Measurements from ENCODE around the gene RABAC1. TPM values are rescaled to one million over a fixed set of nuclear protein-coding genes. Genes with fewer than 3 reads are reported as not detected.

Gene RABAC1
- total and polyA plus RNA-seq, 2 of the 4 experiments (the other 2 are of a cell fraction) = 117 to 276 TPM

DNA sequence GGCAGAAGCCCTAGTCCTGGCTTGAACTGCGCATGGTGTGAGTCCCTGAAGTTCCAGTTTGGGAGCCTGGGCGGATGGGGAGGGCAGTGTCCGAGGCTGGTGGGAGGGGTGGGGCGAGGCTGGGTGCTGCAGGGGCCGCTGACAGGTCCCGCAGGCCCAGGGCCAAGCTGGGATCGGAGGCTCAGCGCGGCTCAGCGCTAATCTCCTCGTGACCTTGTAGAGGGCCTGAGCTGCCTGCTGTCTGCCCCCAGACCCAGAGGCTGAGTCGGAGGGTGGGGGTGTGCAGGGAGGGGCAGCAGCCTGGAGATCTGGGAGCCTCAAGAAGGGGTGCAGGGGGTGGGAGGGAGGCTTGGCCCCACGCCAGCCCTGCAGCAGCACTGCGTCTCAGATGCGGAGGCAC is 31.9 kb upstream of the RABAC1 start:
- peaks cover 3% of the 10 kb centered on the region; the same call in 1 of the 2 replicates for H4K20me1 ChIP-seq (ENCODE audit: insufficient read depth, low read length)
- no peak overlapping the region for H2AFZ ChIP-seq (replicated peaks; ENCODE audit: low read length, poor library complexity)
- no peaks in the 10 kb centered on the region for H3K79me1 ChIP-seq (ENCODE audit: low read depth in 1 of 2, low read length in 2 of 2)
- no peaks in the 10 kb centered on the region for H3K36me3 ChIP-seq (ENCODE audit: control insufficient read depth, insufficient read depth, low read length)
- no peak overlapping the region for H3K23ac ChIP-seq (ENCODE audit: low read depth, low read length)
- no peak overlapping the region for H3K56ac ChIP-seq (ENCODE audit: extremely low read depth, insufficient read depth, low read length)
- no peaks in the 10 kb centered on the region for H3K4me1 ChIP-seq (ENCODE audit: control insufficient read depth, insufficient read depth, low read length)
- no peak overlapping the region for H3K27ac ChIP-seq (ENCODE audit: insufficient read depth, low read length)
- BruUV-seq (replicated peaks) = no TSS peak
- H3K9ac ChIP-seq (ENCODE audit: low read depth, low read length) = no peak overlapping the region
- ChIA-PET POLR2A (ENCODE audit: unreplicated experiment) (no interaction called here), CTCF (no interaction called here)
- H2AK5ac ChIP-seq (ENCODE audit: low read depth, low read length) = no peak overlapping the region
- no peak overlapping the region for H4K8ac ChIP-seq (ENCODE audit: low read depth in 2 of 2, low read length in 2 of 2)
- in situ Hi-C loops (cut with MboI; ENCODE audit: low sequenced_read_pairs) (no loop called here), dilution Hi-C loops (cut with HindIII; ENCODE audit: low sequenced_read_pairs, unreplicated experiment) (no loop called here), intact Hi-C loops (cut with micrococcal nuclease) (no loop called here)
- H4K91ac ChIP-seq (ENCODE audit: insufficient read depth, low read depth, low read length) = no peak overlapping the region
- H2BK5ac ChIP-seq (ENCODE audit: low read depth, low read length, poor library complexity, severe bottlenecking) = no peak overlapping the region
- peaks cover 8% of the 10 kb centered on the region; the same call in 1 of the 2 replicates for H3K9me1 ChIP-seq (ENCODE audit: insufficient read depth, low read length)
- ATAC-seq (ENCODE audit: low read depth) = no peak
- H3K27me3 ChIP-seq (ENCODE audit: control insufficient read depth, insufficient read depth, low read length) = peaks cover 54% of the 10 kb centered on the region
- no peak for DNase-seq
- no peak overlapping the region for H2AK9ac ChIP-seq (replicated peaks; ENCODE audit: low read depth, low read length, poor library complexity)
- no peak overlapping the region for H4K5ac ChIP-seq (ENCODE audit: low read depth, low read length)
- 7% methylated on average over 5 of the region's 15 CpGs; no CpG with 5 or more reads in 1 of the 2 experiments for WGBS, 2 experiments (ENCODE audit: extremely low coverage in 2 of 2, insufficient read length in 1 of 2)
- H3K9me3 ChIP-seq (ENCODE audit: control insufficient read depth, insufficient read depth, low read length) = no peaks in the 10 kb centered on the region
- H3K14ac ChIP-seq (replicated peaks; ENCODE audit: low read depth, low read length) = no peak overlapping the region
- no peak overlapping the region for H2BK120ac ChIP-seq (ENCODE audit: low read depth, low read length)
- H3K4ac ChIP-seq (ENCODE audit: low read depth, low read length) = no peak overlapping the region
- H3K4me3 ChIP-seq (ENCODE audit: insufficient read depth, low read depth, low read length) = no peak overlapping the region
- no peak overlapping the region for H3K4me2 ChIP-seq (ENCODE audit: low read depth, low read length)
- H2BK20ac ChIP-seq (ENCODE audit: low read depth, low read length) = no peak overlapping the region
- H2BK15ac ChIP-seq (ENCODE audit: low read depth, low read length) = no peak overlapping the region
- no peak overlapping the region for H3K18ac ChIP-seq (ENCODE audit: low read depth, low read length)
- TF ChIP-seq CHD1 (IDR thresholded peaks at IDR 0.05; ENCODE audit: low read depth, low read length) (no peak), BHLHE40 (IDR thresholded peaks at IDR 0.05; ENCODE audit: low read depth, low read length) (no peak), RAD21 (IDR thresholded peaks at IDR 0.05; ENCODE audit: low read length) (no peak), FOS (IDR thresholded peaks at IDR 0.05; ENCODE audit: low read depth, low read length) (no peak), CEBPB (IDR thresholded peaks at IDR 0.05; ENCODE audit: low read depth, low read length) (no peak), RCOR1 (IDR thresholded peaks at IDR 0.05; ENCODE audit: insufficient replicate concordance, low read length) (no peak), MAZ (IDR thresholded peaks at IDR 0.05; ENCODE audit: borderline replicate concordance, low read depth, low read length) (no peak), MXI1 (IDR thresholded peaks at IDR 0.05; ENCODE audit: borderline replicate concordance, low read depth, low read length) (no peak), RFX5 (IDR thresholded peaks at IDR 0.05; ENCODE audit: low read depth, low read length) (no peak), NFE2L2 (IDR thresholded peaks at IDR 0.05; ENCODE audit: low read depth, low read length) (no peak), MAFK (IDR thresholded peaks at IDR 0.05; ENCODE audit: low read depth, low read length) (no peak), SMC3 (IDR thresholded peaks at IDR 0.05; ENCODE audit: low read depth, low read length) (no peak), POLR2A (IDR thresholded peaks at IDR 0.05; ENCODE audit: low read depth, low read length) (no peak)
- TF ChIP-seq, protein P1, sequence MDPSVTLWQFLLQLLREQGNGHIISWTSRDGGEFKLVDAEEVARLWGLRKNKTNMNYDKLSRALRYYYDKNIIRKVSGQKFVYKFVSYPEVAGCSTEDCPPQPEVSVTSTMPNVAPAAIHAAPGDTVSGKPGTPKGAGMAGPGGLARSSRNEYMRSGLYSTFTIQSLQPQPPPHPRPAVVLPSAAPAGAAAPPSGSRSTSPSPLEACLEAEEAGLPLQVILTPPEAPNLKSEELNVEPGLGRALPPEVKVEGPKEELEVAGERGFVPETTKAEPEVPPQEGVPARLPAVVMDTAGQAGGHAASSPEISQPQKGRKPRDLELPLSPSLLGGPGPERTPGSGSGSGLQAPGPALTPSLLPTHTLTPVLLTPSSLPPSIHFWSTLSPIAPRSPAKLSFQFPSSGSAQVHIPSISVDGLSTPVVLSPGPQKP (IDR thresholded peaks at IDR 0.05; ENCODE audit: borderline replicate concordance, low read depth, low read length) = no peak
- TF ChIP-seq, protein P2, sequence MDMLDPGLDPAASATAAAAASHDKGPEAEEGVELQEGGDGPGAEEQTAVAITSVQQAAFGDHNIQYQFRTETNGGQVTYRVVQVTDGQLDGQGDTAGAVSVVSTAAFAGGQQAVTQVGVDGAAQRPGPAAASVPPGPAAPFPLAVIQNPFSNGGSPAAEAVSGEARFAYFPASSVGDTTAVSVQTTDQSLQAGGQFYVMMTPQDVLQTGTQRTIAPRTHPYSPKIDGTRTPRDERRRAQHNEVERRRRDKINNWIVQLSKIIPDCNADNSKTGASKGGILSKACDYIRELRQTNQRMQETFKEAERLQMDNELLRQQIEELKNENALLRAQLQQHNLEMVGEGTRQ (IDR thresholded peaks at IDR 0.05; ENCODE audit: low read depth, low read length) = no peak
- TF ChIP-seq, protein P3, sequence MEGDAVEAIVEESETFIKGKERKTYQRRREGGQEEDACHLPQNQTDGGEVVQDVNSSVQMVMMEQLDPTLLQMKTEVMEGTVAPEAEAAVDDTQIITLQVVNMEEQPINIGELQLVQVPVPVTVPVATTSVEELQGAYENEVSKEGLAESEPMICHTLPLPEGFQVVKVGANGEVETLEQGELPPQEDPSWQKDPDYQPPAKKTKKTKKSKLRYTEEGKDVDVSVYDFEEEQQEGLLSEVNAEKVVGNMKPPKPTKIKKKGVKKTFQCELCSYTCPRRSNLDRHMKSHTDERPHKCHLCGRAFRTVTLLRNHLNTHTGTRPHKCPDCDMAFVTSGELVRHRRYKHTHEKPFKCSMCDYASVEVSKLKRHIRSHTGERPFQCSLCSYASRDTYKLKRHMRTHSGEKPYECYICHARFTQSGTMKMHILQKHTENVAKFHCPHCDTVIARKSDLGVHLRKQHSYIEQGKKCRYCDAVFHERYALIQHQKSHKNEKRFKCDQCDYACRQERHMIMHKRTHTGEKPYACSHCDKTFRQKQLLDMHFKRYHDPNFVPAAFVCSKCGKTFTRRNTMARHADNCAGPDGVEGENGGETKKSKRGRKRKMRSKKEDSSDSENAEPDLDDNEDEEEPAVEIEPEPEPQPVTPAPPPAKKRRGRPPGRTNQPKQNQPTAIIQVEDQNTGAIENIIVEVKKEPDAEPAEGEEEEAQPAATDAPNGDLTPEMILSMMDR (conservative IDR thresholded peaks at IDR 0.05; ENCODE audit: low read depth, low read length) = no peak

Measured in IMR-90 (cell line).